K562 (cell line): ENCODE data around the gene AXIN2. TPM values are rescaled to one million over a fixed set of nuclear protein-coding genes. Genes with fewer than 3 reads are reported as not detected.
"Not testable (repeated sequence)": the region's sequence is repeated elsewhere in the genome, so short reads cannot be mapped to it uniquely, and the experiment has no call there.

Source experiments
- ATAC-seq: fragments of 200-7000 bp; cut with Tn5 transposase; 3 replicates; pipeline ENCODE4 v1.9.1; 2020; ENCODE audit warnings: moderate library complexity
- BruUV-seq: library from RNA; stranded (reverse); fragments of 400-500 nt; replicated peaks from 2 replicates; lab custom pipeline; 2021; lab: Mats Ljungman, UMichigan
- CTCF ChIA-PET: fragments of 300-600 bp; formaldehyde crosslinking; extraction: SDS; loops from one replicate; lab custom pipeline; 2021; ENCODE audit warnings: low intra/inter-chr PET ratio; lab: Yijun Ruan, JAX
- POLR2A ChIA-PET: fragments of 300-600, 350-650 bp; sonication (Branson Sonifier 250); formaldehyde crosslinking; extraction: SDS; loops from one replicate; lab custom pipeline; 2021; ENCODE audit warnings: antibody characterized with exemption, inconsistent platforms; lab: Yijun Ruan, JAX
- DNase-seq, 4 experiments: peaks; one replicate each; pipeline versions ENCODE4 v3.0.0 to v3.0.0-alpha.2; 2011 to 2018; ENCODE audit warnings: low spot score in 3 of 4, mixed read lengths in 3 of 4; ENCODE audit errors: extremely low read depth in 1 of 4
- FAIRE-seq: peaks from 2 replicates; lab custom pipeline; 2011; peaks lifted over from hg19 to GRCh38; lab: Jason Lieb, UNC
- H2AFZ ChIP-seq: 2 replicates; pipeline ENCODE4 v1.6.0; 2011; ENCODE audit warnings: low read depth, low read length, control low read depth, inconsistent platforms
- H3K27ac ChIP-seq: fragments of 200-600 bp; 3 replicates; pipeline ENCODE4 v1.8.0; 2011; ENCODE audit warnings: low read depth, mild to moderate bottlenecking, control low read depth, inconsistent platforms, low read length, moderate library complexity, mixed read lengths; ENCODE audit errors: extremely low read depth
- H3K27me3 ChIP-seq, 2 experiments: fragments of 300-600 bp in 1 of 2; 2 replicates in 1 of 2; 3 replicates in 1 of 2; pipeline versions ENCODE4 v1.6.0 to v1.8.0; 2011; ENCODE audit warnings: inconsistent platforms in 2 of 2, low read length in 2 of 2, mild to moderate bottlenecking in 1 of 2, mixed read lengths in 1 of 2, moderate library complexity in 1 of 2; ENCODE audit not compliant: control insufficient read depth in 2 of 2, insufficient read depth in 2 of 2
- H3K36me3 ChIP-seq: fragments of 300-600 bp; 3 replicates; pipeline ENCODE4 v1.8.0; 2011; ENCODE audit warnings: mild to moderate bottlenecking, low read length, inconsistent platforms; ENCODE audit not compliant: control insufficient read depth, insufficient read depth
- H3K4me1 ChIP-seq, 2 experiments: fragments of 200-600 bp in 1 of 2; replicated peaks in 1 of 2; 2 replicates in 1 of 2; 3 replicates in 1 of 2; pipeline versions ENCODE4 v1.5.1 to v1.8.0; 2011; ENCODE audit warnings: inconsistent platforms in 2 of 2, low read length in 2 of 2, mild to moderate bottlenecking in 1 of 2, mixed read lengths in 1 of 2, moderate library complexity in 1 of 2; ENCODE audit not compliant: control insufficient read depth in 2 of 2, insufficient read depth in 2 of 2
- H3K4me2 ChIP-seq: 2 replicates; pipeline ENCODE4 v1.6.1; 2011; ENCODE audit warnings: low read length, control low read depth, inconsistent platforms, mixed read lengths; ENCODE audit not compliant: insufficient read depth
- H3K4me3 ChIP-seq: fragments of 200-600 bp; sonication (generic), shearing (Covaris generic); 2 replicates; pipeline ENCODE4 v1.5.1; 2016; ENCODE audit warnings: control low read depth, inconsistent platforms
- H3K79me2 ChIP-seq: fragments of 200-600 bp; 3 replicates; pipeline ENCODE4 v1.8.0; 2011; ENCODE audit warnings: low read length, inconsistent platforms; ENCODE audit not compliant: control insufficient read depth, insufficient read depth
- H3K9ac ChIP-seq, 2 experiments: 2 replicates each; pipeline versions ENCODE4 v1.6.0 to v1.6.1; 2011; ENCODE audit warnings: low read depth in 2 of 2, low read length in 2 of 2, control low read depth in 1 of 2, inconsistent platforms in 1 of 2, mild to moderate bottlenecking in 1 of 2, mixed read lengths in 1 of 2; ENCODE audit not compliant: insufficient read depth in 1 of 2
- H3K9me1 ChIP-seq: one replicate; pipeline ENCODE4 v1.6.0; 2011; ENCODE audit warnings: inconsistent platforms, mild to moderate bottlenecking, low read length, moderate library complexity; ENCODE audit not compliant: control insufficient read depth, insufficient read depth
- H3K9me3 ChIP-seq: replicated peaks from 2 replicates; pipeline ENCODE4 v1.5.1; 2011; ENCODE audit warnings: low read depth, low read length, inconsistent platforms; ENCODE audit not compliant: control insufficient read depth, insufficient read depth
- H4K20me1 ChIP-seq: replicated peaks from 2 replicates; pipeline ENCODE4 v1.6.1; 2011; ENCODE audit warnings: low read length, inconsistent platforms, mixed read lengths; ENCODE audit not compliant: control insufficient read depth, insufficient read depth
- CBFA2T3 ChIP-seq: fragments of 450-650 bp; IDR thresholded peaks from 2 replicates; pipeline ENCODE4 v1.6.1; 2017
- HDAC3 ChIP-seq: fragments of 450-650 bp; IDR thresholded peaks from 2 replicates; pipeline ENCODE4 v1.6.1; 2018; ENCODE audit warnings: borderline replicate concordance, mild to moderate bottlenecking, moderate library complexity; ENCODE audit not compliant: partially characterized antibody
- LCOR ChIP-seq: sonication (generic); formaldehyde crosslinking; IDR thresholded peaks from 2 replicates; pipeline ENCODE4 v1.8.0; 2022; ENCODE audit warnings: mild to moderate bottlenecking, missing genetic modification reagents
- NR2C1 ChIP-seq, 2 experiments: fragments of 450-650 bp; IDR thresholded peaks; 2 replicates each; pipeline ENCODE4 v1.6.1; 2017; ENCODE audit warnings: mild to moderate bottlenecking in 2 of 2, antibody characterized with exemption in 1 of 2, inconsistent platforms in 1 of 2, missing compliant biosample characterization in 1 of 2, missing genetic modification characterization in 1 of 2
- POLR2AphosphoS2 ChIP-seq: IDR thresholded peaks from 2 replicates; pipeline ENCODE4 v1.6.1; 2012; ENCODE audit warnings: low read length, improper control_type of control experiment
- TFAM ChIP-seq: fragments of 250-450 bp; sonication (Bioruptor Pico); conservative IDR thresholded peaks from 2 replicates; pipeline ENCODE4 v1.5.0; 2021; ENCODE audit warnings: mild to moderate bottlenecking, moderate library complexity
- XRCC5 ChIP-seq: fragments of 200-400 bp; formaldehyde crosslinking; IDR thresholded peaks from 2 replicates; pipeline ENCODE4 v1.6.1; 2017; ENCODE audit warnings: low read depth, mild to moderate bottlenecking, low read length
- ZNF146 ChIP-seq: IDR thresholded peaks from one replicate; pipeline ENCODE4 v1.6.1; 2018; ENCODE audit warnings: missing compliant biosample characterization; ENCODE audit not compliant: unreplicated experiment
- ZNF324 ChIP-seq: fragments of 250-450 bp; sonication (Bioruptor Pico); IDR thresholded peaks from 2 replicates; pipeline ENCODE4 v1.4.0; 2020; ENCODE audit warnings: mild to moderate bottlenecking
- WGBS: fragments of 100-300 bp; shearing (Covaris generic); methylation state at CpG from one replicate; pipeline ENCODE4 v1.1.6; 2016; ENCODE audit warnings: low coverage, mixed read lengths; ENCODE audit not compliant: insufficient coverage; ENCODE audit errors: missing lambda C conversion rate; 5-methylcytosine and 5-hydroxymethylcytosine counted together
- in situ Hi-C: fragments of 300-500 bp; cut with MboI; formaldehyde crosslinking; loops from 4 replicates; pipeline ENCODE4 v1.15.0; 2018; ENCODE audit warnings: inconsistent platforms, mixed read lengths
- intact Hi-C: fragments of 100-400 bp; cut with micrococcal nuclease; formaldehyde crosslinking; loops from 2 replicates; pipeline ENCODE4 v1.14.2; 2022
- polyA plus RNA-seq, 8 experiments: library from polyadenylated mRNA; depleted of rRNA in 4 of 8; stranded (reverse) in 5 of 8; unstranded in 3 of 8; fragments of >200 nt; fragmentation: Nextera tagmentation in 2 of 8; fragmentation: Illumina TruSeq in 1 of 8; extraction: Ambion mirVana in 2 of 8; extraction: Trizol in 1 of 8; gene quantifications; 2 replicates each; pipeline versions ENCODE4 v1.2.1 to v1.2.3, GENCODE V29; 2011 to 2014; ENCODE audit warnings: inconsistent platforms in 1 of 8, missing spikeins in 1 of 8
- total RNA-seq, 7 experiments: library from RNA; depleted of rRNA in 6 of 7; stranded (reverse); fragments of >200 nt in 6 of 7; fragmentation: Illumina TruSeq in 2 of 7; extraction: Trizol in 2 of 7; gene quantifications; 2 replicates each; pipeline versions ENCODE4 v1.2.1 to v1.2.3, GENCODE V29; 2011 to 2021; ENCODE audit warnings: low replicate concordance in 1 of 7
- TF ChIP-seq, protein P1 (sequence below): sonication (generic); formaldehyde crosslinking; IDR thresholded peaks from 2 replicates; pipeline ENCODE4 v1.8.0; 2022; ENCODE audit warnings: missing genetic modification reagents, mild to moderate bottlenecking, moderate library complexity, borderline replicate concordance

AXIN2 gene
- total and polyA plus RNA-seq, 9 of the 15 experiments (the other 6 are each of a cell fraction or from before 2014, with no cell fraction given) = 0.21 to 3.3 (median 1.2) TPM

DNA sequence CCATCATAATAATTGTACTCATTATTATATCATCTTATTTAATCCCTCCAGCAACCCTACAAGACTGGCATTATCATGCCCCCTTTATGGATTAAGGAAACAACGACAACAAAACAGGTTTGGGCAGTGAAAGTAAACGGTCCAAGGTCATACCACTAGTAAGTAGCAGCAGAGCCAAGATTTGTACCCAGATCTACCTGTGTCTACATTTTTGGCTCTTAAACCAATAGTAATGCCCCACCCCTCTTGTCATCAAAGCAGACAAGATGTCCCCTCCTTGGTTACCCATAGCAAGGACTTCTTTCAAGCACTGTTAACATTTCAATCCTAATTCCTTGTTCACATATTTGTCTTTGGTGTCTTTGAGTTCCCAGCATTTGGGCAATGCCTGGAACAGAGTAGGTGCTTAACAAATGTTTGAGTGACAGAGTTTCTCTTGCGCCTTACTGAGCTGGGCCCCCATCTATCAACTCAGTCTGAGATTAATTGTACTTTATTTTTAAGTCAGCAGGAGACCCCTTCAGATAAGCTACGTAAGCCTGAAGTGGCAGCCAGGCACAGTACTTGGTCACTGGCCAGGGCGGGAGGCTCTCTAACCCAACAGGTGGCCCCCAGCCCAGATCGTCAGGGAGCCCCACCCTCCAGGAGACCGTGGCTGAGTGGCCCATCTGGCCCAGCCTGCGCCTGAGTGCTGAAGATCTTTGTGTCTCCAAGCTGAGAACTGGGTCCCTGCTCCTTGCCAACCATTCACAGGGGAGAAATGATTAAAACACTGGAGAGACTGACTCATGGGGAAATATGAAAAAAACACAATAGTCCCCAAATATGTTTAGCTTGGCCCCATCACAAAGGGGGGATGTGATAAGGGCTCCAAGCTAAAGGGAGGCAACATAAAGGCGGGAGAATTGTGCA is 75.8 kb downstream of the AXIN2 start (continued):
- TF ChIP-seq HDAC3 (no peak), ZNF146 (CRISPR knock-in tag) (no peak), NR2C1 (IDR thresholded peaks at IDR 0.05) (no peak), NR2C1 (tag; IDR thresholded peaks at IDR 0.05) (no peak), CBFA2T3 (no peak), XRCC5 (no peak), LCOR (no peak), ZNF324 (no peak), TFAM (CRISPR knock-in tag) (no peak), POLR2AphosphoS2 (no peak)
- TF ChIP-seq, protein P1, sequence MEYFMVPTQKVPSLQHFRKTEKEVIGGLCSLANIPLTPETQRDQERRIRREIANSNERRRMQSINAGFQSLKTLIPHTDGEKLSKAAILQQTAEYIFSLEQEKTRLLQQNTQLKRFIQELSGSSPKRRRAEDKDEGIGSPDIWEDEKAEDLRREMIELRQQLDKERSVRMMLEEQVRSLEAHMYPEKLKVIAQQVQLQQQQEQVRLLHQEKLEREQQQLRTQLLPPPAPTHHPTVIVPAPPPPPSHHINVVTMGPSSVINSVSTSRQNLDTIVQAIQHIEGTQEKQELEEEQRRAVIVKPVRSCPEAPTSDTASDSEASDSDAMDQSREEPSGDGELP (CRISPR knock-in tag) = no peak

DNA sequence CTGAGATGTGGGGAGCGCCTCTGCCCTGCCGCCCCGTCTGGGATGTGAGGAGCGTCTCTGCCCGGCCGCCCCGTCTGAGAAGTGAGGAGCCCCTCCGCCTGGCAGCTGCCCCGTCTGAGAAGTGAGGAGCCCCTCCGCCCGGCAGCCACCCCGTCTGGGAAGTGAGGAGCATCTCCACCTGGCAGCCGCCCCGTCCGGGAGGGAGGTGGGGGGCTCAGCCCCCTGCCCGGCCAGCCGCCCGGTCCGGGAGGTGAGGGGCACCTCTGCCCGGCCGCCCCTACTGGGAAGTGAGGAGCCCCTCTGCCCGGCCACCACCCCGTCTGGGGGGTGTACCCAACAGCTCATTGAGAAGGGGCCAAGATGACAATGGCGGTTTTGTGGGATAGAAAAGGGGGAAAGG is 77.0 kb downstream of the AXIN2 start:
- H2AFZ ChIP-seq, FAIRE-seq, H3K4me1 ChIP-seq, H3K9me3 ChIP-seq, H4K20me1 ChIP-seq, H3K4me3 ChIP-seq, H3K27ac ChIP-seq, in situ Hi-C loops, DNase-seq, H3K79me2 ChIP-seq, BruUV-seq, CTCF ChIA-PET, H3K9me1 ChIP-seq, ATAC-seq, H3K4me2 ChIP-seq, intact Hi-C loops, H3K9ac ChIP-seq, H3K36me3 ChIP-seq: not testable (repeated sequence)
- WGBS = 1% methylated on average over 9 of the region's 24 CpGs
- H3K27me3 ChIP-seq = peaks cover 6 to 30% of the 10 kb centered on the region in 2 experiments; a peak in 3 of 5 replicates
- POLR2A ChIA-PET = interaction anchor here (0.6 kb wide), 1 partner anchor 744 kb away, joined by 3 read pairs; no protein-coding TSS in a partner anchor
